Mammary epithelial cell (primary cell): Measurements from ENCODE around the gene DVL2.

Source experiments
- EZH2 ChIP-seq: IDR thresholded peaks from 2 replicates; pipeline ENCODE4 v1.6.1; 2012; ENCODE audit warnings: low read length, inconsistent platforms, borderline replicate concordance
- TF ChIP-seq, protein P1 (sequence below), 2 donors: IDR thresholded peaks in 1 of 2; conservative IDR thresholded peaks in 1 of 2; 2 replicates each; pipeline ENCODE4 v1.5.1; 2011 to 2012; ENCODE audit warnings: inconsistent platforms in 2 of 2, low read length in 2 of 2, mild to moderate bottlenecking in 2 of 2, control low read depth in 1 of 2, low read depth in 1 of 2; ENCODE audit not compliant: insufficient read depth in 1 of 2; ENCODE audit errors: extremely low read depth in 1 of 2

DNA sequence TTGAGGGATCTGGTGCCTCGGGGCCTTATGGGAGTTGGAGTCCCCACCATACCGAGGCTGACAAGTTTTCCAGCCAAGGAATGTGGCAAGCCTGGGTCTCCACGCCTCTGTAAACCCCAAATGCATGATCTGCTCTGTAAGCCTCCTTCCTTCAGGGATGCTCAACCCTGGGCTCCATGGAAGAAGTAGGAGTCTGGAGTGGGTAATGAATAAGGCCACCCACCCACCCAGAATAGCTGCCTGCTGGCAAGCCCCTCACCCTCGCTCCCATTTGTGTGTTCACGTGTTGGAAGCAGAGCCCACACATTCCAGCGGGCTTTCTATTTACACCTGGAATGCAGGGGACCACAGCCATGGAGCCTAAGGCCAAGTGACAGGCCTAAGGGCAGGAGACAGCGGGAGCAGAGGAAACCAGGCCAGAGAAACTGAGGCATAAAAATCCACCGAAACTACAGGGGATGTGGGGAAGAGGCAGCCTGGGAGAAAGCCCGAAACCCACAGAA, 19.1 kb downstream of the DVL2 start:
- TF ChIP-seq, protein P1, sequence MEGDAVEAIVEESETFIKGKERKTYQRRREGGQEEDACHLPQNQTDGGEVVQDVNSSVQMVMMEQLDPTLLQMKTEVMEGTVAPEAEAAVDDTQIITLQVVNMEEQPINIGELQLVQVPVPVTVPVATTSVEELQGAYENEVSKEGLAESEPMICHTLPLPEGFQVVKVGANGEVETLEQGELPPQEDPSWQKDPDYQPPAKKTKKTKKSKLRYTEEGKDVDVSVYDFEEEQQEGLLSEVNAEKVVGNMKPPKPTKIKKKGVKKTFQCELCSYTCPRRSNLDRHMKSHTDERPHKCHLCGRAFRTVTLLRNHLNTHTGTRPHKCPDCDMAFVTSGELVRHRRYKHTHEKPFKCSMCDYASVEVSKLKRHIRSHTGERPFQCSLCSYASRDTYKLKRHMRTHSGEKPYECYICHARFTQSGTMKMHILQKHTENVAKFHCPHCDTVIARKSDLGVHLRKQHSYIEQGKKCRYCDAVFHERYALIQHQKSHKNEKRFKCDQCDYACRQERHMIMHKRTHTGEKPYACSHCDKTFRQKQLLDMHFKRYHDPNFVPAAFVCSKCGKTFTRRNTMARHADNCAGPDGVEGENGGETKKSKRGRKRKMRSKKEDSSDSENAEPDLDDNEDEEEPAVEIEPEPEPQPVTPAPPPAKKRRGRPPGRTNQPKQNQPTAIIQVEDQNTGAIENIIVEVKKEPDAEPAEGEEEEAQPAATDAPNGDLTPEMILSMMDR (conservative IDR thresholded peaks at IDR 0.05 in 1 of 2, IDR thresholded peaks at IDR 0.05 in 1 of 2; ENCODE audit: extremely low read depth in 1 of 2, insufficient read depth in 1 of 2, low read depth in 1 of 2, low read length in 2 of 2): no peak
- no peak for TF ChIP-seq EZH2
